ENCODE results near the gene ACSS3. TPM values are rescaled to one million over a fixed set of nuclear protein-coding genes. Genes with fewer than 3 reads are reported as not detected.

The ACSS3 gene
- 0.02 TPM in 1 of 2 replicates, not detected in the other for polyA plus RNA-seq (2012; rRNA removed)
- polyA plus RNA-seq (2012; cell fraction: cytosol; rRNA removed), result under 0.01 TPM in 1 of 2 replicates, not detected in the other
- polyA plus RNA-seq (2012; cell fraction: nucleus; rRNA removed), result not detected in 2 replicates

DNA sequence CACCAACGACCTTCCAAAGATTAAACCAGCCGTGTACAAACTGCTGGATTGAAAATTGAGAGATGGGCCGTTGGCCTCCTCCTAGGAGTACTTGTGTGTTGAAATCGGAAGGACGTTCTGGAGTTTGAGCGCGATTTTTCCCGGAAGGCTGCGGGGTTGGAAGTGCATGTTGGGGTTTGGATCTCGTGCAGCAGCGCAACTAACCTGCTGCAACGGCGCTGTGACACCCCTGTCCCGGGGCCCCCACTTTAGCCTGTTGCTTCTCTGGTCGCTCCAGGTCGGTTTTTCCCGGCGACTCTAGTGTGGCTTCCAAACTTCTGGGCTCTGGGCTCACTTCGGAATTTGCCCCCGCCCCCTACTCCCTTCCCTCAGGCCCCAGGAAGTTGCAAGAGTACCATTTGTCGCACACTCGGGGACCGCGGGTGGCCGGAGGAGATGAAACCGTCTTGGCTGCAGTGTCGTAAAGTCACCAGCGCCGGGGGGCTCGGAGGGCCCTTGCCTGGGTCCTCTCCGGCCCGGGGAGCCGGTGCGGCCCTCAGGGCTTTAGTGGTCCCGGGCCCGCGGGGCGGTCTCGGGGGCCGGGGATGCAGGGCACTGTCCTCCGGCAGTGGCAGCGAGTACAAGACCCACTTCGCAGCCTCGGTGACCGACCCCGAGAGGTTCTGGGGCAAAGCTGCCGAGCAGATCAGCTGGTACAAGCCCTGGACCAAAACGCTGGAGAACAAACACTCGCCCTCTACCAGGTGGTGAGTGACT lies at the start of gene ACSS3:
Gene ACSS3, plus strand, starts transcription at position 394 of the 756 bp plus-strand sequence. Its CDS starts 42 bp downstream, at position 436.
- Histone ChIP-seq H3K4me2 (peak within 1 kb of the TSS; percentile 50), H3K36me3 (replicated peaks in 1 of 2; ENCODE audit: control insufficient read depth in 1 of 2, insufficient read depth in 2 of 2, low read length in 1 of 2) (no peaks in the 10 kb centered on the region), H3K9me3 (no peaks in the 10 kb centered on the region), H3K79me2 (ENCODE audit: insufficient read depth) (no peaks in the 10 kb centered on the region), H3K9me2 (no peaks in the 10 kb centered on the region), H3K4me1 (ENCODE audit: control insufficient read depth in 1 of 2, insufficient read depth in 2 of 2, low read depth in 1 of 2, low read length in 1 of 2) (no peaks in the 10 kb centered on the region; a peak in 1 of 4 replicates), H3K27ac (ENCODE audit: low read depth in 2 of 2, low read length in 1 of 2) (no peak within 1 kb of the TSS), H3K4me3 (ENCODE audit: low read depth in 2 of 2, low read length in 1 of 2) (peak within 1 kb of the TSS in 1 of 2 experiments; percentile 29; a peak in 1 of 4 replicates), H3F3A (replicated peaks; ENCODE audit: insufficient read depth) (no peaks in the 10 kb centered on the region), H3K27me3 (ENCODE audit: insufficient read depth) (peaks cover 40% of the 10 kb centered on the region), H2AFZ (ENCODE audit: low read depth) (no peak within 1 kb of the TSS), H4K20me1 (ENCODE audit: insufficient read depth) (no peaks in the 10 kb centered on the region), H3K9ac (no peak within 1 kb of the TSS)
- ChIA-PET POLR2A (no interaction called here), CTCF (no interaction called here)
- TF ChIP-seq, protein P1, sequence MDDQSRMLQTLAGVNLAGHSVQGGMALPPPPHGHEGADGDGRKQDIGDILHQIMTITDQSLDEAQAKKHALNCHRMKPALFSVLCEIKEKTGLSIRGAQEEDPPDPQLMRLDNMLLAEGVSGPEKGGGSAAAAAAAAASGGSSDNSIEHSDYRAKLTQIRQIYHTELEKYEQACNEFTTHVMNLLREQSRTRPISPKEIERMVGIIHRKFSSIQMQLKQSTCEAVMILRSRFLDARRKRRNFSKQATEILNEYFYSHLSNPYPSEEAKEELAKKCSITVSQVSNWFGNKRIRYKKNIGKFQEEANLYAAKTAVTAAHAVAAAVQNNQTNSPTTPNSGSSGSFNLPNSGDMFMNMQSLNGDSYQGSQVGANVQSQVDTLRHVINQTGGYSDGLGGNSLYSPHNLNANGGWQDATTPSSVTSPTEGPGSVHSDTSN (IDR thresholded peaks at IDR 0.05), result no peak
- no peak for TF ChIP-seq ELF1 (IDR thresholded peaks at IDR 0.05)
- no peak for TF ChIP-seq YY1 (IDR thresholded peaks at IDR 0.05; ENCODE audit: low read depth)
- TF ChIP-seq FOXJ3 (CRISPR knock-in tag; IDR thresholded peaks at IDR 0.05), result no peak
- TF ChIP-seq RXRA (IDR thresholded peaks at IDR 0.05; ENCODE audit: borderline replicate concordance, low read depth), result no peak
- TF ChIP-seq NRF1 (IDR thresholded peaks at IDR 0.05; ENCODE audit: low read depth, low read length), result no peak
- no peak for TF ChIP-seq NFIC (IDR thresholded peaks at IDR 0.05; ENCODE audit: borderline replicate concordance)
- TF ChIP-seq REST (IDR thresholded peaks at IDR 0.05; ENCODE audit: low read depth, low read length), result no peak
- WGBS (ENCODE audit: low lambda C conversion rate), result 5% methylated on average over 29 of the region's 49 CpGs
- peak; percentile 9 for DNase-seq

GRCh38 chr12:81034926-81035325 lies 43.0 kb upstream of the ACSS3 start:
- H3K4me2 ChIP-seq, result no peak overlapping the region
- no peak overlapping the region for H3K27ac ChIP-seq (ENCODE audit: low read depth in 2 of 2, low read length in 1 of 2)
- 0% methylated on average over 1 of the region's 1 CpG for WGBS (ENCODE audit: low lambda C conversion rate)
- DNase-seq, result no peak
- no peaks in the 10 kb centered on the region for H3K9me2 ChIP-seq
- no peaks in the 10 kb centered on the region for H3K79me2 ChIP-seq (ENCODE audit: insufficient read depth)
- H3K9ac ChIP-seq, result no peak overlapping the region
- ChIA-PET POLR2A (no interaction called here), CTCF (no interaction called here)
- no peak overlapping the region for H3K4me3 ChIP-seq (ENCODE audit: low read depth in 2 of 2, low read length in 1 of 2)
- H3K4me1 ChIP-seq (ENCODE audit: control insufficient read depth in 1 of 2, insufficient read depth in 2 of 2, low read depth in 1 of 2, low read length in 1 of 2), result no peaks in the 10 kb centered on the region
- H3K36me3 ChIP-seq (replicated peaks in 1 of 2; ENCODE audit: control insufficient read depth in 1 of 2, insufficient read depth in 2 of 2, low read length in 1 of 2), result no peaks in the 10 kb centered on the region
- H3K27me3 ChIP-seq (ENCODE audit: insufficient read depth), result no peaks in the 10 kb centered on the region
- H2AFZ ChIP-seq (ENCODE audit: low read depth), result no peak overlapping the region
- H4K20me1 ChIP-seq (ENCODE audit: insufficient read depth), result no peaks in the 10 kb centered on the region
- no peaks in the 10 kb centered on the region for H3K9me3 ChIP-seq
- H3F3A ChIP-seq (replicated peaks; ENCODE audit: insufficient read depth), result no peaks in the 10 kb centered on the region
- TF ChIP-seq IRF3 (IDR thresholded peaks at IDR 0.05; ENCODE audit: low read depth, low read length) (no peak), CTCF (IDR thresholded peaks at IDR 0.05) (no peak), RXRA (IDR thresholded peaks at IDR 0.05; ENCODE audit: borderline replicate concordance, low read depth) (no peak), USF2 (IDR thresholded peaks at IDR 0.05; ENCODE audit: borderline replicate concordance, low read depth, low read length) (no peak), SMC3 (IDR thresholded peaks at IDR 0.05; ENCODE audit: low read depth, low read length) (no peak), SIN3A (IDR thresholded peaks at IDR 0.05; ENCODE audit: borderline replicate concordance, low read depth, low read length) (no peak), FOSL2 (IDR thresholded peaks at IDR 0.05; ENCODE audit: borderline replicate concordance, low read depth) (no peak), MEF2A (IDR thresholded peaks at IDR 0.05; ENCODE audit: borderline replicate concordance, low read depth) (no peak), MXI1 (IDR thresholded peaks at IDR 0.05; ENCODE audit: low read depth, low read length) (no peak), TAF1 (IDR thresholded peaks at IDR 0.05; ENCODE audit: borderline replicate concordance, low read depth, low read length) (no peak)
- TF ChIP-seq, protein P2, sequence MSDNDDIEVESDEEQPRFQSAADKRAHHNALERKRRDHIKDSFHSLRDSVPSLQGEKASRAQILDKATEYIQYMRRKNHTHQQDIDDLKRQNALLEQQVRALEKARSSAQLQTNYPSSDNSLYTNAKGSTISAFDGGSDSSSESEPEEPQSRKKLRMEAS (IDR thresholded peaks at IDR 0.05; ENCODE audit: low read depth), result no peak
